H1 (cell line): ENCODE measurements around the gene ZFYVE1. TPM values are rescaled to one million over a fixed set of nuclear protein-coding genes. Genes with fewer than 3 reads are reported as not detected.

Experiments used
- CTCF ChIA-PET: fragments of 300-600 bp; sonication (Branson Sonifier 250); formaldehyde crosslinking; loops from one replicate; lab custom pipeline; 2021; ENCODE audit not compliant: partially characterized antibody; lab: Charles Lee
- POLR2A ChIA-PET: fragments of 300-600 bp; sonication (Branson Sonifier 250); formaldehyde crosslinking; loops from one replicate; lab custom pipeline; 2021; ENCODE audit warnings: inconsistent platforms; ENCODE audit not compliant: partially characterized antibody; lab: Charles Lee
- DNase-seq, 2 experiments: peaks; one replicate each; pipeline versions ENCODE4 v3.0.0 to v3.0.0-alpha.2; 2010 to 2022; ENCODE audit warnings: low spot score in 2 of 2, low read depth in 1 of 2, mixed read lengths in 1 of 2
- FAIRE-seq: peaks from 2 replicates; lab custom pipeline; 2011; peaks lifted over from hg19 to GRCh38; lab: Jason Lieb, UNC
- H2AFZ ChIP-seq: 2 replicates; pipeline ENCODE4 v1.8.1; 2012; ENCODE audit warnings: low read length, inconsistent platforms
- H2AK5ac ChIP-seq: 2 replicates; pipeline ENCODE4 v1.6.1; 2013; ENCODE audit warnings: low read depth, low read length
- H2BK120ac ChIP-seq: replicated peaks from 2 replicates; pipeline ENCODE3; 2013; ENCODE audit warnings: low read depth, low read length, inconsistent platforms
- H2BK12ac ChIP-seq: 2 replicates; pipeline ENCODE4 v1.6.1; 2013; ENCODE audit warnings: low read depth, low read length
- H2BK15ac ChIP-seq: 2 replicates; pipeline ENCODE4 v1.6.1; 2013; ENCODE audit warnings: low read length
- H2BK20ac ChIP-seq: 2 replicates; pipeline ENCODE4 v1.6.1; 2013; ENCODE audit warnings: low read length
- H2BK5ac ChIP-seq: 2 replicates; pipeline ENCODE4 v1.6.1; 2013; ENCODE audit warnings: low read depth, low read length
- H3K14ac ChIP-seq: 2 replicates; pipeline ENCODE4 v1.6.1; 2013; ENCODE audit warnings: inconsistent platforms; ENCODE audit not compliant: insufficient read length
- H3K18ac ChIP-seq: 2 replicates; pipeline ENCODE4 v1.6.1; 2013; ENCODE audit warnings: low read length; ENCODE audit errors: extremely low read depth
- H3K23ac ChIP-seq: 2 replicates; pipeline ENCODE4 v1.6.1; 2013; ENCODE audit warnings: inconsistent platforms; ENCODE audit not compliant: insufficient read length
- H3K23me2 ChIP-seq: 2 replicates; pipeline ENCODE4 v1.6.1; 2013; ENCODE audit warnings: low read depth, low read length
- H3K27ac ChIP-seq: 2 replicates; pipeline ENCODE4 v1.6.1; 2011; ENCODE audit warnings: low read depth, low read length, inconsistent platforms
- H3K27me3 ChIP-seq, 4 experiments: replicated peaks in 1 of 4; 1 replicate in 1 of 4; 2 replicates in 3 of 4; pipeline versions ENCODE4 v1.6.1 to v1.8.1; 2011 to 2013; ENCODE audit warnings: low read length in 3 of 4, mild to moderate bottlenecking in 3 of 4, inconsistent platforms in 2 of 4, mixed read lengths in 2 of 4, moderate library complexity in 1 of 4; ENCODE audit not compliant: control insufficient read depth in 3 of 4, insufficient read depth in 3 of 4; ENCODE audit errors: extremely low read depth in 1 of 4
- H3K36me3 ChIP-seq, 4 experiments: 2 replicates each; pipeline versions ENCODE4 v1.6.1 to v1.8.1; 2011 to 2013; ENCODE audit warnings: mild to moderate bottlenecking in 4 of 4, low read length in 3 of 4, moderate library complexity in 2 of 4, control low read depth in 1 of 4, inconsistent platforms in 1 of 4; ENCODE audit not compliant: insufficient read depth in 4 of 4, control insufficient read depth in 2 of 4
- H3K4ac ChIP-seq: replicated peaks from 2 replicates; pipeline ENCODE3; 2013; ENCODE audit warnings: low read length, low read depth, mixed read lengths, inconsistent platforms; ENCODE audit not compliant: insufficient read length
- H3K4me1 ChIP-seq, 4 experiments: replicated peaks in 1 of 4; 1 replicate in 1 of 4; 2 replicates in 3 of 4; pipeline versions ENCODE4 v1.6.1 to v1.8.1; 2011 to 2013; ENCODE audit warnings: low read length in 3 of 4, inconsistent platforms in 2 of 4, mixed read lengths in 1 of 4; ENCODE audit not compliant: insufficient read depth in 4 of 4, control insufficient read depth in 3 of 4
- H3K4me2 ChIP-seq, 2 experiments: 2 replicates each; pipeline versions ENCODE4 v1.6.1 to v1.8.1; 2011 to 2013; ENCODE audit warnings: low read depth in 2 of 2, low read length in 2 of 2, control low read depth in 1 of 2, inconsistent platforms in 1 of 2, mild to moderate bottlenecking in 1 of 2; ENCODE audit not compliant: insufficient read depth in 1 of 2
- H3K4me3 ChIP-seq, 4 experiments: fragments of 200-600, 300-600 bp in 1 of 4; sonication (generic), shearing (Covaris generic), sonication (Bioruptor Twin) in 1 of 4; 2 replicates each; pipeline versions ENCODE4 v1.5.1 to v1.8.1; 2011 to 2016; ENCODE audit warnings: low read length in 4 of 4, low read depth in 3 of 4, control low read depth in 2 of 4, inconsistent platforms in 2 of 4, mild to moderate bottlenecking in 2 of 4, mixed read lengths in 1 of 4, moderate library complexity in 1 of 4; ENCODE audit not compliant: insufficient read depth in 2 of 4; ENCODE audit errors: extremely low read depth in 1 of 4
- H3K56ac ChIP-seq: replicated peaks from 2 replicates; pipeline ENCODE3; 2013; ENCODE audit warnings: low read depth, mild to moderate bottlenecking, mixed read lengths, low read length, inconsistent platforms; ENCODE audit not compliant: insufficient read length
- H3K79me1 ChIP-seq: 2 replicates; pipeline ENCODE4 v1.6.1; 2013; ENCODE audit warnings: low read depth, low read length, control low read depth
- H3K79me2 ChIP-seq, 2 experiments: 2 replicates each; pipeline versions ENCODE4 v1.6.1 to v1.8.1; 2012 to 2013; ENCODE audit warnings: low read length in 2 of 2, mild to moderate bottlenecking in 2 of 2, inconsistent platforms in 1 of 2; ENCODE audit not compliant: insufficient read depth in 2 of 2, control insufficient read depth in 1 of 2
- H3K9ac ChIP-seq, 4 experiments: replicated peaks in 1 of 4; 1 replicate in 1 of 4; 2 replicates in 3 of 4; pipeline versions ENCODE4 v1.6.1 to v1.8.1; 2011 to 2013; ENCODE audit warnings: low read depth in 3 of 4, low read length in 3 of 4, control low read depth in 2 of 4, mild to moderate bottlenecking in 2 of 4, moderate library complexity in 2 of 4, inconsistent platforms in 1 of 4; ENCODE audit errors: extremely low read depth in 1 of 4
- H3K9me3 ChIP-seq, 2 experiments: 2 replicates each; pipeline versions ENCODE4 v1.6.1 to v1.8.1; 2012 to 2013; ENCODE audit warnings: mild to moderate bottlenecking in 2 of 2, moderate library complexity in 2 of 2, control low read depth in 1 of 2, inconsistent platforms in 1 of 2, low read depth in 1 of 2, low read length in 1 of 2, mixed read lengths in 1 of 2; ENCODE audit not compliant: insufficient read depth in 2 of 2
- H4K20me1 ChIP-seq, 2 experiments: replicated peaks in 1 of 2; 2 replicates each; pipeline versions ENCODE3 to v1.8.1; 2011 to 2013; ENCODE audit warnings: inconsistent platforms in 2 of 2, low read length in 2 of 2, mild to moderate bottlenecking in 1 of 2; ENCODE audit not compliant: insufficient read depth in 2 of 2, control insufficient read depth in 1 of 2
- H4K5ac ChIP-seq: 2 replicates; pipeline ENCODE4 v1.6.1; 2013; ENCODE audit warnings: low read length, low read depth, mixed read lengths, inconsistent platforms; ENCODE audit not compliant: insufficient read length
- H4K8ac ChIP-seq: 2 replicates; pipeline ENCODE4 v1.8.0; 2013; ENCODE audit warnings: mild to moderate bottlenecking, moderate library complexity, low read length, inconsistent platforms; ENCODE audit not compliant: insufficient read depth; ENCODE audit errors: extremely low read depth
- H4K91ac ChIP-seq: replicated peaks from 2 replicates; pipeline ENCODE3; 2013; ENCODE audit warnings: low read length, mixed read lengths, inconsistent platforms; ENCODE audit not compliant: insufficient read length
- BCL11A ChIP-seq, 2 experiments: IDR thresholded peaks; one replicate each; pipeline ENCODE4 v1.6.1; 2011; ENCODE audit warnings: low read depth in 2 of 2, low read length in 2 of 2, mild to moderate bottlenecking in 2 of 2
- CBX5 ChIP-seq: fragments of 300-800, 300-1000 bp; sonication (generic); IDR thresholded peaks from 2 replicates; pipeline ENCODE4 v1.7.1; 2016; ENCODE audit warnings: antibody characterized with exemption, low read length, low read depth
- CTBP2 ChIP-seq: IDR thresholded peaks from 2 replicates; pipeline ENCODE4 v1.7.0; 2011; ENCODE audit warnings: borderline replicate concordance, mild to moderate bottlenecking, moderate library complexity, mixed read lengths, low read length; ENCODE audit not compliant: insufficient read depth, insufficient read length
- JUN ChIP-seq: IDR thresholded peaks from 2 replicates; pipeline ENCODE4 v1.6.1; 2011; ENCODE audit warnings: low read depth, mild to moderate bottlenecking, improper control_type of control experiment, low read length
- KDM4A ChIP-seq: IDR thresholded peaks from one replicate; pipeline ENCODE4 v1.7.1; 2012; ENCODE audit warnings: low read depth, mild to moderate bottlenecking, moderate library complexity, low read length, inconsistent platforms; ENCODE audit not compliant: severe bottlenecking
- KDM5A ChIP-seq: fragments of 200-600 bp; IDR thresholded peaks from 2 replicates; pipeline ENCODE4 v1.7.1; 2012; ENCODE audit warnings: mild to moderate bottlenecking, low read length, inconsistent platforms, mixed read lengths
- NRF1 ChIP-seq: IDR thresholded peaks from 2 replicates; pipeline ENCODE4 v1.6.1; 2011; ENCODE audit warnings: mild to moderate bottlenecking, low read depth, low read length, improper control_type of control experiment
- PHF8 ChIP-seq: fragments of 200-600 bp; sonication (generic); conservative IDR thresholded peaks from 2 replicates; pipeline ENCODE4 v1.7.1; 2012; ENCODE audit warnings: low read depth, mild to moderate bottlenecking, inconsistent platforms, low read length, moderate library complexity
- POLR2AphosphoS5 ChIP-seq: IDR thresholded peaks from 2 replicates; pipeline ENCODE4 v1.6.1; 2011; ENCODE audit warnings: low read depth, low read length
- RAD21 ChIP-seq, 2 experiments: IDR thresholded peaks in 1 of 2; conservative IDR thresholded peaks in 1 of 2; 2 replicates each; pipeline ENCODE4 v1.6.1; 2011; ENCODE audit warnings: low read depth in 2 of 2, low read length in 2 of 2, improper control_type of control experiment in 1 of 2, inconsistent platforms in 1 of 2, mild to moderate bottlenecking in 1 of 2, moderate library complexity in 1 of 2
- SIRT6 ChIP-seq: IDR thresholded peaks from one replicate; pipeline ENCODE4 v1.7.1; 2012; ENCODE audit warnings: low read length, inconsistent platforms
- SIX5 ChIP-seq: IDR thresholded peaks from 2 replicates; pipeline ENCODE4 v1.6.1; 2011; ENCODE audit warnings: mild to moderate bottlenecking, low read depth, low read length
- TAF1 ChIP-seq: IDR thresholded peaks from 2 replicates; pipeline ENCODE4 v1.6.1; 2011; ENCODE audit warnings: mild to moderate bottlenecking, low read depth, low read length
- WGBS, 2 experiments: shearing (Covaris generic) in 1 of 2; methylation state at CpG; one replicate each; pipeline versions ENCODE4 v1.1.6 to v1.1.7; 2013 to 2015; ENCODE audit warnings: low lambda C conversion rate in 2 of 2, mixed read lengths in 2 of 2, inconsistent platforms in 1 of 2, low coverage in 1 of 2, missing lambda C conversion rate in 1 of 2; ENCODE audit not compliant: insufficient replicate concordance in 2 of 2, insufficient coverage in 1 of 2, insufficient read length in 1 of 2; ENCODE audit errors: extremely low coverage in 1 of 2, missing lambda C conversion rate in 1 of 2; 5-methylcytosine and 5-hydroxymethylcytosine counted together
- polyA plus RNA-seq, 7 experiments: library from polyadenylated mRNA; depleted of rRNA in 3 of 7; stranded (reverse) in 5 of 7; unstranded in 2 of 7; fragments of >200 nt in 5 of 7; fragments of 200-250 nt in 2 of 7; gene quantifications; 1 replicate in 5 of 7; 2 replicates in 1 of 7; 4 replicates in 1 of 7; pipeline versions ENCODE4 v1.2.1 to v1.2.3, GENCODE V29; 2011 to 2013; ENCODE audit warnings: missing spikeins in 2 of 7, mixed read lengths in 2 of 7
- total RNA-seq: library from RNA; stranded (reverse); fragmentation: NEBNext Ultra II Directional; extraction: Animal tissue kit (Norgen Biotek cat#: 25700); gene quantifications from 2 replicates; pipeline ENCODE4 v1.2.1, GENCODE V29; 2021

ZFYVE1 gene
- total and polyA plus RNA-seq, 2 of the 8 experiments (the other 6 are each of a cell fraction or from before 2014, with no cell fraction given), result 9.8 to 12.5 TPM

DNA sequence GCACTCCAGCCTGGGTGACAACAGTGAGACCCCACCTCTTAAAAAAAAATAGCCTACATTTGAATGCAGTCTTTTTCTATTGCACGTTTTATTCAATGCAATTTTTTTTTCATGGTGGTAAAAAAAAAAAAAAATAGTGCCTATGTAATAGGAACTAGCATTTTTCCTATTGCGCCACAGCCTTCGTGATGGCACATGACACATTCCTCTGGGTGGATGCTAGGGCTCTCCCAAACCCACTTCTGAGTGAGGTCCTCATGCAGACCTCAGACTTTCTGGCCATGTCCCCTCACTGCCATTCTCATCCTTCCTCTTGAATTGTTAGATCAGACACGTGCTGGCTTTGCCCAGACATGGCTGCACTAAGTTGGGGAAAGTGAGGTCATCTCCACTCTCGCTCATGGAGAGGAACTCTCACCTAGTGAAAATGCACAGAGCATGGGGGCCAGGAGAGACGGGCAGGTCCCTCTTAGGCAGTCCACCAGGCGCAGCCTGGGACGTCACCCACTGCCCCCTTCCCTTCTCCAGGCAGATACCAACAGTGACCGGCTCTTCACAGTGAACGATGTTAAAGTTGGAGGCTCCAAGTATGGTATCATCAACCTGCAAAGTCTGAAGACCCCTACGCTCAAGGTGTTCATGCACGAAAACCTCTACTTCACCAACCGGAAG is 81.4 kb downstream of the ZFYVE1 start:
- H2AFZ ChIP-seq, result no peak overlapping the region
- no peak overlapping the region for H2AK5ac ChIP-seq
- no peak overlapping the region for H2BK15ac ChIP-seq
- H3K23me2 ChIP-seq, result no peaks in the 10 kb centered on the region
- no peak overlapping the region; the same call in 1 of the 2 replicates for H4K8ac ChIP-seq
- no peak overlapping the region for H2BK5ac ChIP-seq
- H3K4me3 ChIP-seq, result no peak overlapping the region
- no peak for DNase-seq
- no peaks in the 10 kb centered on the region for H3K79me1 ChIP-seq
- H3K23ac ChIP-seq, result no peak overlapping the region
- ChIA-PET POLR2A (no interaction called here), CTCF (interaction anchor here (0.6 to 1.6 kb wide), 2 partner anchors 28 to 431 kb away, joined by 3 to 5 read pairs; no protein-coding TSS in a partner anchor)
- H4K91ac ChIP-seq, result no peak overlapping the region
- WGBS, 2 experiments, result 89% methylated on average over 13 of the region's 13 CpGs; no CpG with 5 or more reads in 1 of the 2 experiments
- no peaks in the 10 kb centered on the region for H3K9me3 ChIP-seq
- H3K4me2 ChIP-seq, result no peak overlapping the region
- H3K36me3 ChIP-seq, result peaks cover 2 to 18% (median 6%) of the 10 kb centered on the region in 4 experiments; a peak in 5 of 8 replicates
- H2BK120ac ChIP-seq, result no peak overlapping the region
- H3K79me2 ChIP-seq, result no peaks in the 10 kb centered on the region
- H3K27me3 ChIP-seq, result no peaks in the 10 kb centered on the region
- no peaks in the 10 kb centered on the region for H3K4me1 ChIP-seq
- no peak overlapping the region for H3K4ac ChIP-seq
- H3K56ac ChIP-seq, result no peak overlapping the region
- H3K27ac ChIP-seq, result no peak overlapping the region
- no peak overlapping the region for H3K18ac ChIP-seq
- no peak for FAIRE-seq
- H4K5ac ChIP-seq, result no peak overlapping the region
- no peak overlapping the region for H3K9ac ChIP-seq
- H2BK20ac ChIP-seq, result no peak overlapping the region
- H2BK12ac ChIP-seq, result no peak overlapping the region
- H4K20me1 ChIP-seq, result peaks cover 0 to 3% of the 10 kb centered on the region in 2 experiments
- no peak overlapping the region for H3K14ac ChIP-seq
- TF ChIP-seq NRF1, result no peak
- no peak for TF ChIP-seq PHF8
- TF ChIP-seq SIRT6, result no peak
- no peak for TF ChIP-seq POLR2AphosphoS5
- TF ChIP-seq KDM5A, result no peak
- no peak for TF ChIP-seq BCL11A (IDR thresholded peaks at IDR 0.05; ENCODE audit: low read depth in 2 of 2, low read length in 2 of 2)
- TF ChIP-seq SIX5, result no peak
- TF ChIP-seq KDM4A, result no peak
- no peak for TF ChIP-seq RAD21 (IDR thresholded peaks at IDR 0.05 in 1 of 2, conservative IDR thresholded peaks at IDR 0.05 in 1 of 2; ENCODE audit: low read depth in 2 of 2, low read length in 2 of 2)
- no peak for TF ChIP-seq TAF1
- TF ChIP-seq JUN, result no peak
- no peak for TF ChIP-seq CTBP2
- no peak for TF ChIP-seq CBX5
